Upper lobe of left lung (tissue), 4 donors: ENCODE results near the gene CEACAM18.

Source experiments
- CTCF ChIP-seq, 6 experiments: fragments of 450-650 bp in 4 of 6; fragments of 200-600 bp in 2 of 6; sonication (generic) in 2 of 6; IDR thresholded peaks; one replicate each; pipeline ENCODE4 v1.5.1; 2016 to 2019; ENCODE audit warnings: antibody characterized with exemption in 6 of 6
- POLR2A ChIP-seq, 4 donors: fragments of 450-650 bp; IDR thresholded peaks; one replicate each; pipeline ENCODE4 v1.5.1; 2016 to 2017; ENCODE audit warnings: antibody characterized with exemption in 4 of 4, mild to moderate bottlenecking in 2 of 4

- TF ChIP-seq CTCF (IDR thresholded peaks at IDR 0.05) (no peak), POLR2A (IDR thresholded peaks at IDR 0.05) (peak in 1 of 4 donors; percentile 35)
Observed at GRCh38 chr19:51461723-51462161, 16.6 kb upstream of the CEACAM18 start.
